Colon (tissue), 2 donors: ENCODE data around the gene PEX11B.

ENCODE experiments used
- FAIRE-seq: peaks from 2 replicates; lab custom pipeline; 2012; peaks lifted over from hg19 to GRCh38; lab: Jason Lieb, UNC
- donor health status: control.
- donor health status: control.

Gene PEX11B

DNA sequence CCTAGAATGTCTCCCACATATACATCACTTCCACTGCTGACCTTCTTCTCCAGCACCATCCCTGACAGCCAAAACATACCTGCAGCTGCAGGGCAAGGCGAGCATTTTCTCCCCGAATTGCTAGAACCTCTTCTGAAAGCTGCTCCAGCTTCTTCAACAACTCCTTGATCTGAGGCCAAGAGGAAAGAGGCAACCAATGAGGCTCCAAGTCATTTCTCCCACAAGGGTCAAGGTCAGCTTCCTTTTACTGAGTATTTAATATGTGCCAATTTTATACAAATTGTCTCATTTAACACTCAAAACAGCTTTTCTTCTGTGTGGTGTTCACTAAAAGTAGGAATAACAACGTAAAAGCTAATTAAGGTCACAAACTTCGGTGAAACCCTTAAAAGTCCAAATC is 50.3 kb downstream of the PEX11B start:
- no peak for FAIRE-seq

DNA sequence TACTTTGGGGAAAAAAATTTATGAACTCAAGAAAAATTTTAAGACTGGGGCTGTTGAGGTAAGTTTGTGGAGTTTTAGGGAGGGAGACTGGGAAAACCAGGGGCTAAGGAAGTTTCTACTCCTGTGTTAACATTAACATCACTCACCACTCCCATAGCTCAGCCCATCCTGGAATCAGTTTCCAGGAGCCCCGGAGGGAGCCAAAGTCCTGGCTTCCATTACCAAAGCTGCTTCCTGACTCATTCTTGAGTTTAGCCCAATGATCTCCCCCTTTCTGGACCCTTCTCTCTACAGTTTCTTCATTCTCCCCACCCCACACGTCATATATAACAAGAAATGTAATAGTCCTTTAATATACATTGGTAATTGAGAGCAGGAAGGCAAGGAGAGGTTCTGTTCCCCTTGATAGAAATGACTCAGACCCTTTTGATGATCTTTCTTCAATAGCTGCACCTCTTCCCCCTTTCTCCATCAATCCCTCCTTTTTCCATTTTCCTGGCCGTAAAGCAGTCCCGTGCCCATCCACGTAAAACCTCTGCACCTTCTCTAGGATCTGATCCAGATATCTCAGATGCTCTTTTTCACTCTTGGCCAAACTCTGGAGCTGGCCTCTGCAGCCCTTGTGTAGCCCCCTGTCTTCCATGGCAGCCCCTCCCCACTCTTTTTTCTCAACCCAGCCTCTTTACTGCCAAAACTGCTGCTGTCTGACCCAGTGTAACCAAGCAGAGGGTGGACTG is 55.1 kb downstream of the PEX11B start:
- no peak for FAIRE-seq
